GM12878 (cell line): ENCODE results near the gene DPF3. TPM values are rescaled to one million over a fixed set of nuclear protein-coding genes. Genes with fewer than 3 reads are reported as not detected.

ENCODE experiments used
- ATAC-seq: fragments of 200-7000 bp; cut with Tn5 transposase; 3 replicates; pipeline ENCODE4 v1.9.1; 2020; ENCODE audit warnings: mild to moderate bottlenecking, moderate library complexity
- BruUV-seq: library from RNA; stranded (reverse); fragments of 400-500 nt; replicated peaks from 2 replicates; lab custom pipeline; 2021; lab: Mats Ljungman, UMichigan
- CTCF ChIA-PET: fragments of 300-600 bp; sonication (Branson Sonifier 250); formaldehyde crosslinking; extraction: SDS; loops from one replicate; lab custom pipeline; 2021; ENCODE audit warnings: inconsistent platforms; lab: Yijun Ruan, JAX
- POLR2A ChIA-PET: fragments of 350-600 bp; formaldehyde crosslinking; extraction: SDS; loops from one replicate; lab custom pipeline; 2021; ENCODE audit warnings: inconsistent platforms; lab: Charles Lee
- RAD21 ChIA-PET: fragments of 300-600 bp; sonication (Branson Sonifier 250); formaldehyde crosslinking; loops from one replicate; lab custom pipeline; 2023; ENCODE audit warnings: antibody characterized with exemption; ENCODE audit not compliant: unreplicated experiment; lab: Charles Lee
- SMC1A ChIA-PET: fragments of 300-600 bp; sonication (Branson Sonifier 250); formaldehyde crosslinking; loops from one replicate; lab custom pipeline; 2023; ENCODE audit not compliant: unreplicated experiment, uncharacterized antibody; lab: Charles Lee
- DNase-seq: peaks from one replicate; pipeline ENCODE4 v3.0.0-alpha.2; 2011; ENCODE audit warnings: low read depth, low spot score
- FAIRE-seq: peaks from 3 replicates; lab custom pipeline; 2011; peaks lifted over from hg19 to GRCh38; lab: Jason Lieb, UNC
- H2AFZ ChIP-seq: 2 replicates; pipeline ENCODE4 v1.6.0; 2011; ENCODE audit warnings: low read depth, low read length, control low read depth; ENCODE audit not compliant: control insufficient read depth
- H3K27ac ChIP-seq: 2 replicates; pipeline ENCODE4 v1.5.1; 2011; ENCODE audit warnings: control low read depth; ENCODE audit not compliant: control insufficient read depth, insufficient read depth
- H3K27me3 ChIP-seq, 2 experiments: replicated peaks in 1 of 2; 2 replicates each; pipeline versions ENCODE4 v1.6.0 to v1.6.1; 2011; ENCODE audit warnings: low read length in 1 of 2; ENCODE audit not compliant: control insufficient read depth in 2 of 2, insufficient read depth in 2 of 2
- H3K36me3 ChIP-seq, 2 experiments: 2 replicates each; pipeline ENCODE4 v1.5.1; 2011; ENCODE audit warnings: low read length in 1 of 2; ENCODE audit not compliant: control insufficient read depth in 2 of 2, insufficient read depth in 2 of 2
- H3K4me1 ChIP-seq: 2 replicates; pipeline ENCODE4 v1.6.1; 2011; ENCODE audit warnings: mild to moderate bottlenecking, low read length, moderate library complexity, mixed read lengths; ENCODE audit not compliant: control insufficient read depth, insufficient read depth
- H3K4me2 ChIP-seq: 2 replicates; pipeline ENCODE4 v1.6.0; 2011; ENCODE audit warnings: control low read depth; ENCODE audit not compliant: control insufficient read depth, insufficient read depth
- H3K4me3 ChIP-seq: fragments of 200-600 bp; sonication (generic); 2 replicates; pipeline ENCODE4 v1.5.1; 2016
- H3K79me2 ChIP-seq: 2 replicates; pipeline ENCODE4 v1.6.0; 2011; ENCODE audit warnings: low read length; ENCODE audit not compliant: control insufficient read depth, insufficient read depth
- H3K9ac ChIP-seq: 2 replicates; pipeline ENCODE4 v1.8.0; 2011; ENCODE audit warnings: low read length, control low read depth, mixed read lengths; ENCODE audit not compliant: control insufficient read depth, insufficient read depth
- H3K9me3 ChIP-seq: replicated peaks from 3 replicates; pipeline ENCODE4 v1.5.1; 2011; ENCODE audit warnings: mild to moderate bottlenecking, low read length; ENCODE audit not compliant: control insufficient read depth, insufficient read depth
- H4K20me1 ChIP-seq: 2 replicates; pipeline ENCODE4 v1.6.0; 2011; ENCODE audit not compliant: control insufficient read depth, insufficient read depth
- ELK1 ChIP-seq: IDR thresholded peaks from 2 replicates; pipeline ENCODE4 v1.6.1; 2012; ENCODE audit warnings: low read depth, low read length, improper control_type of control experiment
- STAT3 ChIP-seq: IDR thresholded peaks from 2 replicates; pipeline ENCODE4 v1.6.1; 2011; ENCODE audit warnings: low read depth, low read length, improper control_type of control experiment
- WGBS: methylation state at CpG from one replicate; pipeline ENCODE4 v1.1.6; 2016; ENCODE audit warnings: low lambda C conversion rate; ENCODE audit not compliant: insufficient replicate concordance, insufficient coverage; ENCODE audit errors: missing lambda C conversion rate; 5-methylcytosine and 5-hydroxymethylcytosine counted together
- in situ Hi-C: fragments of 300-500 bp; cut with MboI; formaldehyde crosslinking; loops from 9 replicates; pipeline ENCODE4 v1.14.3; 2018; ENCODE audit warnings: mixed read lengths
- intact Hi-C: fragments of 100-400 bp; cut with micrococcal nuclease; formaldehyde crosslinking; loops from one replicate; pipeline ENCODE4 v1.14.2; 2022; ENCODE audit not compliant: unreplicated experiment
- polyA plus RNA-seq, 11 experiments: library from polyadenylated mRNA; depleted of rRNA in 4 of 11; unstranded in 6 of 11; stranded (reverse) in 5 of 11; fragments of >200 nt; fragmentation: Nextera tagmentation in 4 of 11; fragmentation: Illumina TruSeq in 1 of 11; extraction: Ambion mirVana in 4 of 11; extraction: Trizol in 1 of 11; gene quantifications; 1 replicate in 1 of 11; 2 replicates in 10 of 11; pipeline versions ENCODE4 v1.2.1 to v1.2.3, GENCODE V29; 2011 to 2016; ENCODE audit warnings: inconsistent platforms in 2 of 11, missing spikeins in 2 of 11, low read depth in 1 of 11
- total RNA-seq, 4 experiments: library from RNA; depleted of rRNA in 3 of 4; stranded (reverse); fragments of >200 nt in 3 of 4; fragmentation: Illumina TruSeq in 1 of 4; extraction: Trizol in 1 of 4; gene quantifications; 2 replicates each; pipeline versions ENCODE4 v1.2.1 to v1.2.3, GENCODE V29; 2013 to 2021
- TF ChIP-seq, protein P1 (sequence below): fragments of 450-650 bp; IDR thresholded peaks from 2 replicates; pipeline ENCODE4 v1.6.1; 2017; ENCODE audit warnings: mild to moderate bottlenecking, low read depth, inconsistent platforms; ENCODE audit not compliant: poor library complexity, severe bottlenecking
- TF ChIP-seq, protein P2 (sequence below): IDR thresholded peaks from 2 replicates; pipeline ENCODE4 v1.6.1; 2012; ENCODE audit warnings: low read length, inconsistent platforms

DPF3 gene
- total and polyA plus RNA-seq, 10 of the 15 experiments (the other 5 are each of a cell fraction or from before 2014, with no cell fraction given) = 0.69 to 8.0 (median 2.2) TPM

DNA sequence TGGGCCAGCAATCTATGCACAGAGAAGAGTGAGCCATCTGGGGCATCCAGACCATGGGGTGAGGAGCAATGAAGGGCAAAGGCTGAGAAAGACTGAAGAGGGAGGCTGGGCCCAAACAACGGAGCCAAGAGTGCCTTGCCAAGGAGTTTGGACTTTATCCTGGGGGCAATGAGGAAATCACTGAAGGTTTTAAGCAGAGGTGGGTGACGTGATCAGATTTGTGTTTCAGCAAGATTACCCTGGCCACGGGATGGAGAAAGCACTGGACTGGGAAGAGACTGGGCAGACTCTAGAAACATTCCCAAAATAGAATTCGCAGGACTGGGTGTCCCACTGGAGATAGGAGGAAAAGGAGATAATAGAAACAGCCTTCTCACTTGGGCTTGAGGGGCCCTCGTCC lies 65.3 kb downstream of the DPF3 start:
- WGBS = 57% methylated on average over 5 of the region's 5 CpGs
- RAD21 ChIA-PET = no interaction called here
- intact Hi-C loops (no loop called here), in situ Hi-C loops (no loop called here)
- DNase-seq (no peak), ATAC-seq (no peak), FAIRE-seq (no peak)
- CTCF ChIA-PET = no interaction called here
- Histone ChIP-seq H3K9me3 (no peaks in the 10 kb centered on the region), H3K36me3 (no peaks in the 10 kb centered on the region), H2AFZ (no peak overlapping the region), H3K27ac (no peak overlapping the region), H3K4me2 (no peak overlapping the region), H3K9ac (no peak overlapping the region), H3K4me3 (no peak overlapping the region), H3K4me1 (no peaks in the 10 kb centered on the region), H3K27me3 (no peaks in the 10 kb centered on the region), H4K20me1 (0 out of 2 replicates have a peak, but pooled peaks cover 2% of the 10 kb centered on the region), H3K79me2 (no peaks in the 10 kb centered on the region)
- no TSS peak for BruUV-seq
- POLR2A ChIA-PET = no interaction called here
- no peak for TF ChIP-seq STAT3
- no peak for TF ChIP-seq ELK1
- TF ChIP-seq, protein P1, sequence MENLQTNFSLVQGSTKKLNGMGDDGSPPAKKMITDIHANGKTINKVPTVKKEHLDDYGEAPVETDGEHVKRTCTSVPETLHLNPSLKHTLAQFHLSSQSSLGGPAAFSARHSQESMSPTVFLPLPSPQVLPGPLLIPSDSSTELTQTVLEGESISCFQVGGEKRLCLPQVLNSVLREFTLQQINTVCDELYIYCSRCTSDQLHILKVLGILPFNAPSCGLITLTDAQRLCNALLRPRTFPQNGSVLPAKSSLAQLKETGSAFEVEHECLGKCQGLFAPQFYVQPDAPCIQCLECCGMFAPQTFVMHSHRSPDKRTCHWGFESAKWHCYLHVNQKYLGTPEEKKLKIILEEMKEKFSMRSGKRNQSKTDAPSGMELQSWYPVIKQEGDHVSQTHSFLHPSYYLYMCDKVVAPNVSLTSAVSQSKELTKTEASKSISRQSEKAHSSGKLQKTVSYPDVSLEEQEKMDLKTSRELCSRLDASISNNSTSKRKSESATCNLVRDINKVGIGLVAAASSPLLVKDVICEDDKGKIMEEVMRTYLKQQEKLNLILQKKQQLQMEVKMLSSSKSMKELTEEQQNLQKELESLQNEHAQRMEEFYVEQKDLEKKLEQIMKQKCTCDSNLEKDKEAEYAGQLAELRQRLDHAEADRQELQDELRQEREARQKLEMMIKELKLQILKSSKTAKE = no peak
- TF ChIP-seq, protein P2, sequence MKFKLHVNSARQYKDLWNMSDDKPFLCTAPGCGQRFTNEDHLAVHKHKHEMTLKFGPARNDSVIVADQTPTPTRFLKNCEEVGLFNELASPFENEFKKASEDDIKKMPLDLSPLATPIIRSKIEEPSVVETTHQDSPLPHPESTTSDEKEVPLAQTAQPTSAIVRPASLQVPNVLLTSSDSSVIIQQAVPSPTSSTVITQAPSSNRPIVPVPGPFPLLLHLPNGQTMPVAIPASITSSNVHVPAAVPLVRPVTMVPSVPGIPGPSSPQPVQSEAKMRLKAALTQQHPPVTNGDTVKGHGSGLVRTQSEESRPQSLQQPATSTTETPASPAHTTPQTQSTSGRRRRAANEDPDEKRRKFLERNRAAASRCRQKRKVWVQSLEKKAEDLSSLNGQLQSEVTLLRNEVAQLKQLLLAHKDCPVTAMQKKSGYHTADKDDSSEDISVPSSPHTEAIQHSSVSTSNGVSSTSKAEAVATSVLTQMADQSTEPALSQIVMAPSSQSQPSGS = no peak
- SMC1A ChIA-PET = no interaction called here
